Heart left ventricle (tissue), 13 donors: Measurements from ENCODE around the gene C6orf136.
A peak's percentile ranks its signal among the peaks of the same experiment; 100 is the strongest.
"Not testable (repeated sequence)": the region's sequence is repeated elsewhere in the genome, so short reads cannot be mapped to it uniquely, and the experiment has no call there.

Source experiments
- CTCF ChIP-seq, 12 donors: fragments of 200-600 bp; sonication (generic) in 4 of 12; IDR thresholded peaks; one replicate each; pipeline versions ENCODE4 v1.5.0 to v1.8.0; 2018 to 2022; ENCODE audit warnings: antibody characterized with exemption in 12 of 12, mild to moderate bottlenecking in 5 of 12
- POLR2A ChIP-seq, 2 donors: fragments of 450-650 bp; IDR thresholded peaks; one replicate each; pipeline ENCODE4 v1.6.1; 2017; ENCODE audit warnings: antibody characterized with exemption in 2 of 2, mild to moderate bottlenecking in 2 of 2, moderate library complexity in 2 of 2
- donor health status: ischemic (EF 13 %, LVEDD 7.1; RV severe dilation, severe dysfunction).
- donor health status: DM: no; HTN: yes; CAD: no.
- donor health status: DM: no; HTN: no; CAD: no.
- donor health status: ischemic (EF 25% LVEDD 6.9; RV normal size, moderate dysfunction).
- donor health status: ischemic (EF 25% LVEDD 5.7; RV mildly dilated, moderate dysfunction).
- donor health status: ischemic (EF 35%, LVEDD 5.7; RV mildly dilated, moderate dysfunction).
- donor health status: nonischemic (EF 11% LVEDD 7.7; RV severe dilation, severe dysfunction).
- donor health status: DM: yes; HTN: yes; CAD: no.
- donor health status: PGD.
- donor health status: ischemic (EF 29% LVEDD 5.4; RV normal size, mild dysfunction).
- donor health status: nonischemic (EF 23%, LVEDD 6.1; RV moderate dilation, normal function).

GRCh38 chr6:30597315-30598144 lies 49.4 kb upstream of the C6orf136 start:
- TF ChIP-seq CTCF (IDR thresholded peaks at IDR 0.05), result peak; percentile 61 to 79 (median 74)
- not testable (repeated sequence) for TF ChIP-seq POLR2A (IDR thresholded peaks at IDR 0.05)
